ENCODE data around the gene SLC38A10. TPM values are rescaled to one million over a fixed set of nuclear protein-coding genes. Genes with fewer than 3 reads are reported as not detected.
"Not testable (repeated sequence)": the region's sequence is repeated elsewhere in the genome, so short reads cannot be mapped to it uniquely, and the experiment has no call there.

Gene SLC38A10
- polyA plus RNA-seq, 2 donors = 22.9 to 40.5 TPM

DNA sequence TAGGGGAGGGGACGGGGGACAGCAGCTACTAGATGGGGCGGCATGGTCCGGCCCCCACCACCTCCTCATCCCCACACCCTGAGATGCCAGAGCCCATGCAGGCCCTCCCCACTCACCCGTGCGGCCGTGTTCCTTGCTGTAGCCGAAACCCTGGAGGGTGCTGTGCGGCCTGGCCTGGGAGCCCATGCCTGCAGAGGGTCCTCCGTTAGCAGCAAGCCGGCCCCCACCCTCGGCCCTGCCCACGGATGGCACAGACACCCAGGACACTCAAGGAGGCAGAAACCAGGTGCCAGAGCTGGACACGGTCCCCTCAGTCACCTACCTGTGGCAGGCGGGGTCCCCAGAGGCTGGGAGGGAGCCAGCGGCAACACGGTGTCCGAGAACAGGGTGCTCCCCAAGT, 61.8 kb downstream of the SLC38A10 start:
- Histone ChIP-seq H3K27ac (ENCODE audit: low read depth in 2 of 2, low read length in 1 of 2) (no peak overlapping the region), H3K4me1 (ENCODE audit: control insufficient read depth in 2 of 2, insufficient read depth in 2 of 2, low read length in 1 of 2) (peaks cover 0 to 14% of the 10 kb centered on the region in 2 donors), H3K9me3 (ENCODE audit: control insufficient read depth in 2 of 2, insufficient read depth in 1 of 2, low read depth in 1 of 2, low read length in 1 of 2) (no peaks in the 10 kb centered on the region), H3K27me3 (ENCODE audit: control insufficient read depth in 1 of 2, insufficient read depth in 2 of 2, low read length in 2 of 2) (no peaks in the 10 kb centered on the region), H3K36me3 (ENCODE audit: control insufficient read depth in 2 of 2, insufficient read depth in 2 of 2, low read length in 1 of 2) (peaks cover 3 to 51% of the 10 kb centered on the region in 2 donors), H3K4me3 (ENCODE audit: low read depth in 1 of 2, low read length in 2 of 2) (no peak overlapping the region)
- 92 to 97% methylated on average over 17 of the region's 17 CpGs for WGBS, 2 donors

DNA sequence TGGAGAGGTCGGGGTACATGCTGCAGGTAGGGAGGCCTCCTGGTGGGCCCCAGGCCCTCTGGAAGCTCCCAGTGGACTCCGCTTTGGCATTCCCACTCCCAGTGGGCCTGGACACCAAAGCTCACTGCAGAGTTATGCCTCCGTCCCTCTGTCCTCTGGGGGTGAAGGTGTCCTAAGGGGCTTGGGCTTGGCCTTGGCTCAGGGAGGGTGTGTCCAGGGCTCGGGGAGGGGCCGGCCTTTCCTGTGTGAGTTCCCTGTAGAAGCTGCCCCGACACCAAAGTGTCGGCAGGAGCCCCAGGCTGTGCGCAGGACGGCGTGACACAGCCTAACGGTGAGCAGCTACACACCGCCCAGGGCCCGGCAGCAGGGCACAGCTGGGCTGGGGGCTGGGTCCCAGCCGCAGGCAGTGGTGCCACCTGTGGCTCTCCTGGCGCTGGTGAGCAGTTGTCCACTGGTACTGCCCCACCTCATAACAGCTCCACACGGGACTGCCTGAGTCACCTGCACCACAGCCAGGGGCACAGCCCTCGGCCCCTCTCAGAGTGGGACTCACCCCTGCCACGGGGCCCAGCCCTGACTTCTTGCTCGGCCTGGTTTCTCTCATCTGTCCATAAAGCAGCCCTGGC, 62.4 kb downstream of the SLC38A10 start:
- Histone ChIP-seq H3K4me3 (ENCODE audit: low read depth in 1 of 2, low read length in 2 of 2) (no peak overlapping the region), H3K4me1 (ENCODE audit: control insufficient read depth in 2 of 2, insufficient read depth in 2 of 2, low read length in 1 of 2) (peaks cover 0 to 10% of the 10 kb centered on the region in 2 donors), H3K9me3 (ENCODE audit: control insufficient read depth in 2 of 2, insufficient read depth in 1 of 2, low read depth in 1 of 2, low read length in 1 of 2) (no peaks in the 10 kb centered on the region), H3K27me3 (ENCODE audit: control insufficient read depth in 1 of 2, insufficient read depth in 2 of 2, low read length in 2 of 2) (no peaks in the 10 kb centered on the region), H3K27ac (ENCODE audit: low read depth in 2 of 2, low read length in 1 of 2) (no peak overlapping the region), H3K36me3 (ENCODE audit: control insufficient read depth in 2 of 2, insufficient read depth in 2 of 2, low read length in 1 of 2) (peaks cover 3 to 51% of the 10 kb centered on the region in 2 donors)
- WGBS, 2 donors = 89 to 94% methylated on average over 18 to 19 of the region's 19 CpGs

DNA sequence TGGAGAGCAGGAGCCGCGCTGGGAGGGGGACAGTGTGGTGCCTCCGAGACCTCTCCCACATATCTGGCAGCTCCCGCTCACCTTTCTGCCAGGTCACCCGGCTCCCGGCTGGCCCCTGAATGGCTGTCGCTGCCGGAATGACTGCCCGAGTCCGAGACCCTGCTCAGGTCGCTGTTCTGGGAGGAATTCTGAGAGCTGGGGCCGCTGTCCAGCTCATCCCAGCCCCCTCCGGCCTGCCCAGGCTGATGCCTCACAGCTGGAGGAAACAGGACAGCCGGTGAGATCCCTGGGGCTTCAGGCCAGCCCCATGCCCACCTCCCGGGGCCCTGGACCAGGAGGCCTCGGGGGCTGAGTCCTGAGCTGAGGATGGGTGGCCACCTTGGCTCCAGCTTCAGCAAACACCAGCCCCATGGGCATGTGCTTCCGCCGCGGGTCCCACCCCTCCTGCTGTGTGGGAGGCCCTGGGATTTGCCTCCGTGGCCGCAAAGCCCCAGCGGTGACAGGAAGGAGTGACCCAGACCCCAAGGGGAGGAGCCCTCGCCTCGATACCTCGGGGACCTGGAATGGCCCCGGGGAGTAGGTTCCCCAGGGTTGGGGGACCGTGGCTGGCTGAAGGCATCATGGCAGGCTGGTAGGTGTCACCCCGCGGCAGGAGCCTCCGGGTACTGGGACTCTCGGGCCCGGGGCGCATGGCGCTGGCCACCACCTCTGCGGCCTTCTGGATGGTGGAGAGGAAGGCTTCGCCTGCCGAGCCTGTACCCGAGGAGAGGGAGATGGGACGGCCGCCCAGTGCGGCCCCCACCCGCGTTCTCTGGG, 63.1 kb downstream of the SLC38A10 start:
- Histone ChIP-seq H3K27ac (ENCODE audit: low read depth in 2 of 2, low read length in 1 of 2) (no peak overlapping the region), H3K36me3 (ENCODE audit: control insufficient read depth in 2 of 2, insufficient read depth in 2 of 2, low read length in 1 of 2) (peaks cover 3 to 51% of the 10 kb centered on the region in 2 donors), H3K4me3 (ENCODE audit: low read depth in 1 of 2, low read length in 2 of 2) (no peak overlapping the region), H3K9me3 (ENCODE audit: control insufficient read depth in 2 of 2, insufficient read depth in 1 of 2, low read depth in 1 of 2, low read length in 1 of 2) (no peaks in the 10 kb centered on the region), H3K27me3 (ENCODE audit: control insufficient read depth in 1 of 2, insufficient read depth in 2 of 2, low read length in 2 of 2) (no peaks in the 10 kb centered on the region), H3K4me1 (ENCODE audit: control insufficient read depth in 2 of 2, insufficient read depth in 2 of 2, low read length in 1 of 2) (peaks cover 0 to 2% of the 10 kb centered on the region in 2 donors)
- 90 to 92% methylated on average over 43 of the region's 43 CpGs for WGBS, 2 donors

DNA sequence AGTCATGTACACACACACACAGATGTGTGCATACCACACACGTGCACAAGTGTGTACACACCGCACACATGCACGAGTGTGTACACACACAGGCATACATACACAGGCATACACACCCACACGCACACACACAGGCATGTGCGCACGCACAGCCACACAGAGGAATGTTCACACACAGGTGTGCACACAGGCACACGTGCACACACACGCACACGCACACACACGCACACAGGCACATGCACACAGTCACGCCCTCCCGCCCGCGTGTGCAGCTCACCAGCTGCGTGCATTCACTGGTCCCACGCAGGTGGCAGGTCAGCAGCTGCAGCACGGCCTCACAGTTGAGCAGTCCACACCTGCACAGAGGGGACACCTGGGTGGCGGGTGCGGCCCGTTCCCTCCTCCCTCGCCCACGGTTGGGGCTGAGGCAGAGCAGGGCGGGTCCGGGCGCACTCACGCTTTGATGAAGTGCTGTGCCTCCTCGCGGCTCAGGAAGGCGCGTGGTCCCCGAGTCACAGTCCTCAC, 63.9 kb downstream of the SLC38A10 start:
- H3K9me3 ChIP-seq (ENCODE audit: control insufficient read depth in 2 of 2, insufficient read depth in 1 of 2, low read depth in 1 of 2, low read length in 1 of 2) = no peaks in the 10 kb centered on the region
- H3K27me3 ChIP-seq (ENCODE audit: control insufficient read depth in 1 of 2, insufficient read depth in 2 of 2, low read length in 2 of 2) = no peaks in the 10 kb centered on the region
- WGBS, 2 donors = 88% methylated on average over 31 of the region's 31 CpGs
- H3K4me3 ChIP-seq (ENCODE audit: low read depth in 1 of 2, low read length in 2 of 2) = no peak overlapping the region
- H3K27ac ChIP-seq (ENCODE audit: low read depth in 2 of 2, low read length in 1 of 2) = no peak overlapping the region
- H3K4me1 ChIP-seq (ENCODE audit: control insufficient read depth in 2 of 2, insufficient read depth in 2 of 2, low read length in 1 of 2) = no peaks in the 10 kb centered on the region
- H3K36me3 ChIP-seq (ENCODE audit: control insufficient read depth in 2 of 2, insufficient read depth in 2 of 2, low read length in 1 of 2) = peaks cover 3 to 51% of the 10 kb centered on the region in 2 donors

DNA sequence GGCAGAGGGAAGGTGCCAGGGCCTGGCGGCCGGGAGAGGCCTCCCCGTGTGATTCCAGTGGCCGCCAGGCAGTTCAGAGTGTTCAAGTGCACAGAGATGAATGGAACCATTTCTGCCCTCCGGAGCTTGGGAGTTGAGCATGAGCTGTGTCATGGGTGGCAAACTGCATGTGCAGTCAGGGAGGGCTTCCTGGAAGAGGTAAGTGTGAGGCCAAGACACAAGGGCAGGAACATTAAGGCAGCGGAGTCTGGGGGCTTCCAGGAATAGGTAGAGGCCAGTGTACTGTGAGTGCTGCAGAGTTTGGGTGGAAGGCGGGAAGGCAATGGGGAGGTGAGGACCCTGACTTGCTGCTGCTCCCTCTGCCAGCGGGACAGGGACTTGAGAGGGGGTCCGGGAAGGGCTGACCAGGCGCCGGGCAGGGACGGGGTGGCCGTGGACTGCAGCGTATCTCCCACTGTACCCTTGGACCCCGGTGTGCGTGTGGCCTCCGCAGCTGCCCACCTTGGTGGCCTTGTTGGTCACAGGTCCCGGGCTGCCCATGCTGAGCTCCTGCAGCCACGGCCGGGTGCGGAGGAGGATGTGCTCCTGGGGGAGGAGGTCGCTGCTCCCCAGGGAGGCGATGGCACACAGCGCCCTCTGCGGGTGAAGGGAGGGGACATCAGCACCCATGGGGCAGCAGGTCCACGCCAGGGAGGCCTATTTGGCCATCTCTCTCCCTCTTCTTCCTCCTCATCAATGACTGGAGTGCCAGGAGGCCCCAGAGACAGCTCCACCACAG, 64.9 kb downstream of the SLC38A10 start:
- peaks cover 3 to 51% of the 10 kb centered on the region in 2 donors for H3K36me3 ChIP-seq (ENCODE audit: control insufficient read depth in 2 of 2, insufficient read depth in 2 of 2, low read length in 1 of 2)
- WGBS, 2 donors = 88% methylated on average over 25 to 26 of the region's 26 CpGs
- no peak overlapping the region for H3K27ac ChIP-seq (ENCODE audit: low read depth in 2 of 2, low read length in 1 of 2)
- H3K4me3 ChIP-seq (ENCODE audit: low read depth in 1 of 2, low read length in 2 of 2) = no peak overlapping the region
- H3K4me1 ChIP-seq (ENCODE audit: control insufficient read depth in 2 of 2, insufficient read depth in 2 of 2, low read length in 1 of 2) = no peaks in the 10 kb centered on the region
- no peaks in the 10 kb centered on the region for H3K9me3 ChIP-seq (ENCODE audit: control insufficient read depth in 2 of 2, insufficient read depth in 1 of 2, low read depth in 1 of 2, low read length in 1 of 2)
- H3K27me3 ChIP-seq (ENCODE audit: control insufficient read depth in 1 of 2, insufficient read depth in 2 of 2, low read length in 2 of 2) = no peaks in the 10 kb centered on the region

DNA sequence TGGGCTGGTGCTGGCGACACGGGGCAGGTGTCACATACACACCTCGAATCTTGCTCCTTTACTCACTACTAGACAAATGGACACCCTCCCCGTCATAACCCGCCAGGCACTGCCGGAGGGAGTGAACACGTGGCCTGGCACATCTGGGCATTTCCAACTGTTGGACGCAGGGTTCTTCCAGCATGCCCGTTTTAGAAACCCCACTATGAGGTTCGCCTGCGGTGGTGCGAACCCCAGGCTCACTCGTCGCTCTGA, 65.5 kb downstream of the SLC38A10 start:
- H3K4me3 ChIP-seq (ENCODE audit: low read depth in 1 of 2, low read length in 2 of 2) = no peak overlapping the region
- no peaks in the 10 kb centered on the region for H3K27me3 ChIP-seq (ENCODE audit: control insufficient read depth in 1 of 2, insufficient read depth in 2 of 2, low read length in 2 of 2)
- no peaks in the 10 kb centered on the region for H3K4me1 ChIP-seq (ENCODE audit: control insufficient read depth in 2 of 2, insufficient read depth in 2 of 2, low read length in 1 of 2)
- H3K36me3 ChIP-seq (ENCODE audit: control insufficient read depth in 2 of 2, insufficient read depth in 2 of 2, low read length in 1 of 2) = peaks cover 3 to 48% of the 10 kb centered on the region in 2 donors
- no peak overlapping the region for H3K27ac ChIP-seq (ENCODE audit: low read depth in 2 of 2, low read length in 1 of 2)
- no peaks in the 10 kb centered on the region for H3K9me3 ChIP-seq (ENCODE audit: control insufficient read depth in 2 of 2, insufficient read depth in 1 of 2, low read depth in 1 of 2, low read length in 1 of 2)
- 88 to 92% methylated on average over 14 of the region's 14 CpGs for WGBS, 2 donors

DNA sequence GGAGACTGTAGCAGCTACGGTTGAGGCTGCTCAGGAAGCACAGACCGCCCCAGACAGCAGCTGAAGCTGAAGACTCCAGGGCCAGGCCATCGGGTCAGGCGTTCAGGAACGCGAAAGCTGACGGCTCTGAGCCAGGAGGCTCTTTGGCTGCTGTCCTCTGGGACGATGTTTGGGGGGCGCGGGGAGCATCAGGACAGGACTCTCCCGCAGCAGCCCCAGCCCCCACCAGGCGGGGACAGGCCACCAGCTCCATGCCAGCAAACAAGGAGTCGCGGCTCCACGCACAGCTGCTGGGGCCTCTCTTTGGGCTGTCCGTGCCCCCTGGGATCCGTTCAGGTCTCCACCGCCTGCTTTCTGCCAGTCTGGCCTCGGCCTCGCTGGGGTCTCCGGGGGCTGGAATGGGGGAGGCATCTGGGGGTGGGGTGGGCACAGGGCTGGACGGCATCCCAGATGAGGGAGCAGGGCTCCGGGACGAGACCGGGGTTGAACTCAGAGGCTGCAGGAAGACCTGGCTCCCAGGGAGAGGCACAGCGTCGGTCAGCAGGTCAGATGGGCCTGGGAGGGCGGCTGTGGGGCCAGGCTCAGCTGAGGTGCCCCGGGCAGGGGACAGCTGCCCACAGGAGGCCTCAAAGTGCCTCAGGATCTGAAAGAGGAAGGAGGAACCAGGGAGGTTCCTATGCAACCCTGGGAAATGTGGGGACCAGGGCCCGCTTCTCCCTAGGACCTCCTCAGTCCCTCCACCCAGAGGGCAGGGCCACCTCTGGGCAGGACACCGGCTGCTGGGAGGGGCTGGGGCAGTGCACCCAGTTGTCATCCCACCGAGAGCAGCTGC, 66.1 kb downstream of the SLC38A10 start:
- Histone ChIP-seq H3K27me3 (ENCODE audit: control insufficient read depth in 1 of 2, insufficient read depth in 2 of 2, low read length in 2 of 2) (no peaks in the 10 kb centered on the region), H3K4me3 (ENCODE audit: low read depth in 1 of 2, low read length in 2 of 2) (no peak overlapping the region), H3K9me3 (ENCODE audit: control insufficient read depth in 2 of 2, insufficient read depth in 1 of 2, low read depth in 1 of 2, low read length in 1 of 2) (no peaks in the 10 kb centered on the region), H3K4me1 (ENCODE audit: control insufficient read depth in 2 of 2, insufficient read depth in 2 of 2, low read length in 1 of 2) (no peaks in the 10 kb centered on the region), H3K27ac (ENCODE audit: low read depth in 2 of 2, low read length in 1 of 2) (no peak overlapping the region), H3K36me3 (ENCODE audit: control insufficient read depth in 2 of 2, insufficient read depth in 2 of 2, low read length in 1 of 2) (peaks cover 3 to 46% of the 10 kb centered on the region in 2 donors)
- WGBS, 2 donors = 86 to 87% methylated on average over 29 to 32 of the region's 32 CpGs

DNA sequence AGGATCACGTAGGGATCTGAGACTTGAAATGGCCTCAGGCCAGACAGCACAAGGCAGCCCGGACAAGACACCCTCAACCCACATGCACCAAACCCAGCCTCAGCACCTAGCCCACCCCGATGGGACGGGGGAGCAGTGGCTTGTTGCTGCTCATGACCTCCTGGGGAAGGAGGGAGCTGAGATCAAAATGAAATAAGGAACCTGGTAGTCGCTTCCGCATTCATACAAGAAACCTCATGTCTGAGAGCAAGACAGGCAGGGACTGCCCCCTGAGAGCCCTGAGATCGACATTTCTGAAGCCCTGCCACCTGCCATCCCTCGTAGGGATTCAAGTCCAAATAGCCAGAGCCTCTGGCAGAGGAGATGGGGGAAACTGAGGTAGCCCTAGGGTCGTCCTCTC, 66.7 kb downstream of the SLC38A10 start:
- Histone ChIP-seq H3K36me3 (ENCODE audit: control insufficient read depth in 2 of 2, insufficient read depth in 2 of 2, low read length in 1 of 2) (peaks cover 3 to 40% of the 10 kb centered on the region in 2 donors), H3K4me1 (ENCODE audit: control insufficient read depth in 2 of 2, insufficient read depth in 2 of 2, low read length in 1 of 2) (peaks cover 0 to under 1% of the 10 kb centered on the region in 2 donors), H3K9me3 (ENCODE audit: control insufficient read depth in 2 of 2, insufficient read depth in 1 of 2, low read depth in 1 of 2, low read length in 1 of 2) (no peaks in the 10 kb centered on the region), H3K27ac (ENCODE audit: low read depth in 2 of 2, low read length in 1 of 2) (no peak overlapping the region), H3K27me3 (ENCODE audit: control insufficient read depth in 1 of 2, insufficient read depth in 2 of 2, low read length in 2 of 2) (no peaks in the 10 kb centered on the region), H3K4me3 (ENCODE audit: low read depth in 1 of 2, low read length in 2 of 2) (no peak overlapping the region)
- WGBS, 2 donors = 76 to 78% methylated on average over 9 of the region's 9 CpGs

DNA sequence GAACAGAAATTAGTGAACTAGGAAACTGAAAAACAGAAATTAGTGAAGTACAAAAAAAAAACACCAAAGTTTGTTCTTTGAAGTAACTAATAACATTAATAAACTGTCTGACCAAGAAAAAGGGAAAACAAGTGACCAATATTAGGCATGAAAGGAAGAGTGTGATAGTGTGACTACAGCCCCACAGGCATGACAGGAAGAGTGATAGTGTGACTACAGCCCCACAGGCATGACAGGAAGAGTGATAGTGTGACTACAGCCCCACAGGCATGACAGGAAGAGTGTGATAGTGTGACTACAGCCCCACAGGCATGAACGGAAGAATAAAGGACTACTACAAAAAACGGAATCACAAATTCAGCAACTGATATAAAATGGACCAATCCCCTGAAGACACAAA, 67.5 kb downstream of the SLC38A10 start:
- H3K36me3 ChIP-seq (ENCODE audit: control insufficient read depth in 2 of 2, insufficient read depth in 2 of 2, low read length in 1 of 2) = peaks cover 3 to 33% of the 10 kb centered on the region in 2 donors
- not testable (repeated sequence) for H3K4me3 ChIP-seq (ENCODE audit: low read depth in 1 of 2, low read length in 2 of 2); H3K9me3 ChIP-seq (ENCODE audit: control insufficient read depth in 2 of 2, insufficient read depth in 1 of 2, low read depth in 1 of 2, low read length in 1 of 2); H3K27me3 ChIP-seq (ENCODE audit: control insufficient read depth in 1 of 2, insufficient read depth in 2 of 2, low read length in 2 of 2); H3K27ac ChIP-seq (ENCODE audit: low read depth in 2 of 2, low read length in 1 of 2); H3K4me1 ChIP-seq (ENCODE audit: control insufficient read depth in 2 of 2, insufficient read depth in 2 of 2, low read length in 1 of 2)
- WGBS, 2 donors = 74 to 80% methylated on average over 2 of the region's 2 CpGs

Data from esophagus (tissue), 2 donors.